ENCODE results near the gene GPR156.
A peak's percentile ranks its signal among the peaks of the same experiment; 100 is the strongest.
"Not testable (repeated sequence)": the region's sequence is repeated elsewhere in the genome, so short reads cannot be mapped to it uniquely, and the experiment has no call there.

GPR156 gene

GRCh38 chr3:120245386-120245785 is 39.6 kb downstream of the GPR156 start:
- TF ChIP-seq CTCF (conservative IDR thresholded peaks at IDR 0.05; ENCODE audit: low read depth, low read length) = no peak
- DNase-seq (ENCODE audit: low read depth) = no peak
- H3K4me3 ChIP-seq (ENCODE audit: low read depth, low read length) = no peak overlapping the region

GRCh38 chr3:120244834-120245225 is 40.2 kb downstream of the GPR156 start:
- no peak overlapping the region for H3K4me3 ChIP-seq (ENCODE audit: low read depth, low read length)
- peak; percentile 33 for DNase-seq (ENCODE audit: low read depth)
- peak; percentile 25 for TF ChIP-seq CTCF (conservative IDR thresholded peaks at IDR 0.05; ENCODE audit: low read depth, low read length)

GRCh38 chr3:120239644-120240043 is 45.4 kb downstream of the GPR156 start:
- no peak for TF ChIP-seq CTCF (conservative IDR thresholded peaks at IDR 0.05; ENCODE audit: low read depth, low read length)
- DNase-seq (ENCODE audit: low read depth) = no peak

GRCh38 chr3:120227710-120228347 is 57.2 kb downstream of the GPR156 start:
- no peak for TF ChIP-seq CTCF (conservative IDR thresholded peaks at IDR 0.05; ENCODE audit: low read depth, low read length)
- H3K4me3 ChIP-seq (ENCODE audit: low read depth, low read length) = no peak overlapping the region
- peak; percentile 45 for DNase-seq (ENCODE audit: low read depth)

More at GRCh38 chr3:120239644-120240043, 45.4 kb downstream of the GPR156 start:
- H3K4me3 ChIP-seq (ENCODE audit: low read depth, low read length) = no peak overlapping the region

GRCh38 chr3:120224237-120224636 is 60.8 kb downstream of the GPR156 start:
- no peak overlapping the region for H3K4me3 ChIP-seq (ENCODE audit: low read depth, low read length)
- no peak for DNase-seq (ENCODE audit: low read depth)
- no peak for TF ChIP-seq CTCF (conservative IDR thresholded peaks at IDR 0.05; ENCODE audit: low read depth, low read length)

- H3K4me3 ChIP-seq (ENCODE audit: low read depth, low read length) = no peak overlapping the region
- TF ChIP-seq CTCF (conservative IDR thresholded peaks at IDR 0.05; ENCODE audit: low read depth, low read length) = no peak
- DNase-seq (ENCODE audit: low read depth) = peak; percentile 11
Observed at GRCh38 chr3:120218981-120219380, 66.0 kb downstream of the GPR156 start.

GRCh38 chr3:120216633-120217032 is 68.4 kb downstream of the GPR156 start:
- not testable (repeated sequence) for H3K4me3 ChIP-seq (ENCODE audit: low read depth, low read length); DNase-seq (ENCODE audit: low read depth)
